Heart left ventricle (tissue), 16 donors: ENCODE data around the gene RPS6KA5. TPM values are rescaled to one million over a fixed set of nuclear protein-coding genes. Genes with fewer than 3 reads are reported as not detected.

ENCODE experiments used
- ATAC-seq, 4 donors: fragments of 200-7000 bp; cut with Tn5 transposase; one replicate each; pipeline ENCODE4 v1.9.1; 2020 to 2022; ENCODE audit warnings: moderate library complexity in 4 of 4, mild to moderate bottlenecking in 3 of 4, moderate number of reproducible peaks in 1 of 4
- DNase-seq, 5 donors: peaks; one replicate each; pipeline ENCODE4 v3.0.0-alpha.2; 2020
- H3K27ac ChIP-seq, 12 donors: fragments of 200-600 bp; sonication (generic) in 4 of 12; one replicate each; pipeline versions ENCODE4 v1.5.0 to v1.8.0; 2016 to 2022; ENCODE audit warnings: mild to moderate bottlenecking in 2 of 12
- H3K27me3 ChIP-seq, 9 donors: fragments of 200-600 bp; sonication (generic) in 2 of 9; one replicate each; pipeline versions ENCODE4 v1.5.1 to v1.8.0; 2016 to 2022; ENCODE audit warnings: mild to moderate bottlenecking in 3 of 9
- H3K36me3 ChIP-seq, 9 donors: fragments of 200-600 bp; sonication (generic) in 2 of 9; one replicate each; pipeline versions ENCODE4 v1.5.0 to v1.8.0; 2018 to 2022; ENCODE audit warnings: mild to moderate bottlenecking in 2 of 9
- H3K4me1 ChIP-seq, 12 donors: fragments of 200-600 bp; sonication (generic) in 4 of 12; one replicate each; pipeline versions ENCODE4 v1.5.0 to v1.8.0; 2016 to 2022; ENCODE audit warnings: mild to moderate bottlenecking in 3 of 12
- H3K4me3 ChIP-seq, 12 donors: fragments of 200-600 bp; sonication (generic) in 4 of 12; one replicate each; pipeline versions ENCODE4 v1.5.0 to v1.8.0; 2017 to 2022; ENCODE audit warnings: mild to moderate bottlenecking in 9 of 12, moderate library complexity in 4 of 12
- H3K9me3 ChIP-seq, 12 donors: fragments of 200-600 bp; sonication (generic) in 4 of 12; one replicate each; pipeline versions ENCODE4 v1.5.0 to v1.8.0; 2016 to 2022; ENCODE audit warnings: mild to moderate bottlenecking in 1 of 12
- POLR2A ChIP-seq, 2 donors: fragments of 450-650 bp; IDR thresholded peaks; one replicate each; pipeline ENCODE4 v1.6.1; 2017; ENCODE audit warnings: antibody characterized with exemption in 2 of 2, mild to moderate bottlenecking in 2 of 2, moderate library complexity in 2 of 2
- WGBS, 4 donors: extraction: QIAGEN DNeasy Blood & Tissue Kit in 2 of 4; methylation state at CpG; one replicate each; pipeline versions ENCODE4 v1.1.5 to v1.1.7; 2013 to 2018; 5-methylcytosine and 5-hydroxymethylcytosine counted together
- intact Hi-C, 10 donors: fragments of 100-400 bp; cut with DNase I; formaldehyde crosslinking; loops; one replicate each; pipeline versions ENCODE4 v1.11.1 to v1.14.2; 2022
- polyA plus RNA-seq, 2 donors: library from polyadenylated mRNA; stranded (reverse); fragments of 200-250 nt; gene quantifications; one replicate each; pipeline ENCODE4 v1.2.3, GENCODE V29; 2013
- total RNA-seq, 9 donors: library from RNA; depleted of rRNA in 2 of 9; stranded (reverse); fragments of >200 nt in 2 of 9; fragmentation: NEBNext Ultra II Directional in 3 of 9; extraction: Animal tissue kit (Norgen Biotek cat#: 25700) in 3 of 9; gene quantifications; one replicate each; pipeline versions ENCODE4 v1.1.0 to v1.2.4, GENCODE V29; 2016 to 2023
- TF ChIP-seq, protein P1 (sequence below), 12 donors: fragments of 200-600 bp; sonication (generic) in 4 of 12; IDR thresholded peaks; one replicate each; pipeline versions ENCODE4 v1.5.0 to v1.8.0; 2018 to 2022; ENCODE audit warnings: antibody characterized with exemption in 12 of 12, mild to moderate bottlenecking in 5 of 12
- donor health status: ischemic (EF 13 %, LVEDD 7.1; RV severe dilation, severe dysfunction).
- donor health status: healthy with polysubstance abuse.
- donor health status: DM: no; HTN: yes; CAD: no.
- donor health status: DM: no; HTN: no; CAD: no.
- donor health status: ischemic (EF 25% LVEDD 6.9; RV normal size, moderate dysfunction).
- donor health status: ischemic (EF 25% LVEDD 5.7; RV mildly dilated, moderate dysfunction).
- donor health status: healthy.
- donor health status: DM: yes; HTN: yes; CAD: no.
- donor health status: ischemic (EF 35%, LVEDD 5.7; RV mildly dilated, moderate dysfunction).
- donor health status: nonischemic (EF 11% LVEDD 7.7; RV severe dilation, severe dysfunction).
- donor health status: DM: yes; HTN: yes; CAD: no.
- donor health status: PGD.
- donor health status: ischemic (EF 29% LVEDD 5.4; RV normal size, mild dysfunction).
- donor health status: nonischemic (EF 23%, LVEDD 6.1; RV moderate dilation, normal function).

RPS6KA5 gene
- total and polyA plus RNA-seq, 11 donors: 0.72 to 13.3 (median 8.5) TPM

DNA sequence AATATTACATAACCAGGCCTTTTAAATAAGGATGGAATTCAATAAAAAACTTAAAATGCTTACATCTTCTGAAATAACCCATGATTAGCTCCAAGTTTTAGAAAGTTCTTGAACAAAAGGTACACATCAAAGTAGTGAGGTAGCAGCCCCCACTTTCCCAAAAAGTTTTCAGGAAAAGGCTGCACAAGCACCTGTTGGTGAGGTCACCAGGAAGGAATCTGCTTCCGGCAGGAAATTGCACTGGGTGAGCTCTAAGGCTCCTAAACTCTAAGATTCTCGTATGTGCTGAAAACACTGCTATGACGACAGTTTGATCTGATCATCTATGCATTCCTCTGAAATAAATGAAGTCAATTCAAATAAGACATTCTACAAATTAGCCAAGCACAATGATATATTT, 210.0 kb downstream of the RPS6KA5 start:
- no peaks in the 10 kb centered on the region for H3K36me3 ChIP-seq
- DNase-seq (no peak), ATAC-seq (peak in 3 of 4 donors; percentile 31 to 92 (median 74))
- peak overlapping the region in 9 of 12 donors; percentile 7 to 58 (median 18) for H3K27ac ChIP-seq
- no peak overlapping the region for H3K4me3 ChIP-seq
- H3K9me3 ChIP-seq: no peaks in the 10 kb centered on the region
- TF ChIP-seq, protein P1, sequence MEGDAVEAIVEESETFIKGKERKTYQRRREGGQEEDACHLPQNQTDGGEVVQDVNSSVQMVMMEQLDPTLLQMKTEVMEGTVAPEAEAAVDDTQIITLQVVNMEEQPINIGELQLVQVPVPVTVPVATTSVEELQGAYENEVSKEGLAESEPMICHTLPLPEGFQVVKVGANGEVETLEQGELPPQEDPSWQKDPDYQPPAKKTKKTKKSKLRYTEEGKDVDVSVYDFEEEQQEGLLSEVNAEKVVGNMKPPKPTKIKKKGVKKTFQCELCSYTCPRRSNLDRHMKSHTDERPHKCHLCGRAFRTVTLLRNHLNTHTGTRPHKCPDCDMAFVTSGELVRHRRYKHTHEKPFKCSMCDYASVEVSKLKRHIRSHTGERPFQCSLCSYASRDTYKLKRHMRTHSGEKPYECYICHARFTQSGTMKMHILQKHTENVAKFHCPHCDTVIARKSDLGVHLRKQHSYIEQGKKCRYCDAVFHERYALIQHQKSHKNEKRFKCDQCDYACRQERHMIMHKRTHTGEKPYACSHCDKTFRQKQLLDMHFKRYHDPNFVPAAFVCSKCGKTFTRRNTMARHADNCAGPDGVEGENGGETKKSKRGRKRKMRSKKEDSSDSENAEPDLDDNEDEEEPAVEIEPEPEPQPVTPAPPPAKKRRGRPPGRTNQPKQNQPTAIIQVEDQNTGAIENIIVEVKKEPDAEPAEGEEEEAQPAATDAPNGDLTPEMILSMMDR (IDR thresholded peaks at IDR 0.05): no peak
- no peak for TF ChIP-seq POLR2A (IDR thresholded peaks at IDR 0.05)
- intact Hi-C loops: no loop called here
- 32 to 52% (median 42%) methylated on average over 3 of the region's 3 CpGs for WGBS, 4 donors
- H3K27me3 ChIP-seq: no peaks in the 10 kb centered on the region
- peaks cover 0 to 25% (median 14%) of the 10 kb centered on the region in 12 donors for H3K4me1 ChIP-seq

DNA sequence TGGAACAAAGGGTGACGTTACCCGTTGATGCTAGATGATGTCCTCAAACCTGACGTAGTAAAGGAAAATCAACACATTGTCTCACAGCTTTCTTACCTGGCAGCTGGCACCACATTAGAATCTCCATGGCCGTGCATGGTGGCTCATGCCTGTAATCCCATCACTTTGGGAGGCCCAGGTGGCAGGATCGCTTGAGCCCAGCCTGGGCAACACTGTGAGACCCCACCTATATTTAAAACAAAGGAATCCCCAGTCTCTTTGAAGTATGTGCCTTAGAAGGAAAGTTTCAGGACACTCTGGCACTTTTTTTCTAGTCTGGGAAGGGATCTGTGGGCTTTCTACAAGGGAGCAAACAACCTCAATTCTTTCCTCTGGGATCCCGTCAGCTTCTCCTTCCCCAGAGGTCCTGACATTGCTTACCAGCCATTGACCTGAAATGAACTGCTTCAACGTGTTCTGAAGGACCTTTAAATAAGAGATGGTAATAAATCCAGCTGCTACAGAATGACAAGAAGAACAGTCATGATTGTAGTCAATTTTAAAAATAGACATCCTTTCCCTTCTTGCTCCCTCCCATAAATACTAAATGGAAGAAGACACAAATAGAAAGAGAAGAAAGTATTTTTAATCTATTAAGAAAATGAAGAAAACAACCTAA, 210.5 kb downstream of the RPS6KA5 start:
- ATAC-seq: peak in 2 of 4 donors; percentile 37 to 56
- intact Hi-C loops: no loop called here
- Histone ChIP-seq H3K9me3 (no peaks in the 10 kb centered on the region), H3K27ac (peak overlapping the region in 9 of 12 donors; percentile 7 to 58 (median 18)), H3K4me1 (peaks cover 0 to 25% (median 14%) of the 10 kb centered on the region in 12 donors), H3K27me3 (no peaks in the 10 kb centered on the region), H3K36me3 (no peaks in the 10 kb centered on the region), H3K4me3 (no peak overlapping the region)
- TF ChIP-seq, protein P1 (IDR thresholded peaks at IDR 0.05): no peak
- TF ChIP-seq POLR2A (IDR thresholded peaks at IDR 0.05): no peak
- WGBS, 4 donors: 76 to 78% (median 77%) methylated on average over 7 of the region's 7 CpGs
- DNase-seq: no peak

DNA sequence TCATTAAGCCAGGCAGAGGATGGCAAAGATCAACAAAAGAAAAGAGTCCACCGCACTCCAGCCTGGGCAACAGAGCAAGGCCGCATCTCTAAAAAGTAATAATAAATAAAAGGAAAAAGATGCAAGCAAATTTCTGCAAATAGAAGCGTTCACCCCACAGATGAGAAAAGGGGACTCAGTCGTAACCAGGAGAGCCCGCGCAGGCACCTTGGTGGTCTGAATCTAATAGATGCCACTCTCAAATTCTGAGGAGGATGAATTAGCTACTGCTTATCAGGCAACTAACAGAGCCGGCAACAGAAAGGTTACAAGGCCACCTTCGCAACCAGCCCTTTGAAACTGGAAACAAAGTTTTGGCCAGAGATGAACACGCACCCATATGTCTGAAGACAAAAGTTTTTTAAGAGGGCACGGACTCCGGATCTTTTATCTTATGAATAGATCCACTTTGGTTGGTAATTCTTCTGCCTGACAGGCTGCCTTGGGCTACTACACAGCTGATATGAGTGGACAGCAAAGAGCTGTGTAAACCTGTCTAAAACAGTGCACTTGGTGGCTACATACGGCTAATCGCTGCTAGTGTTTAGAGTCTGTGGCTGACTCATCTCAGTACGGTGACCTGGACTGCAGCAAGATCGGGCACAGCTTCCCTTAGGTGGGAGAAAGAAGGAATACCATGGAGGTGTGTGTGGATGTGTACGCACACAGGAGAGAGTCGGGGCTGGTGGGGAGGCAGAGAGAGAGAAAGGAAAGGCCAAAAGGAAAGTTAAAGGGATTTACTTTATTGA, 211.3 kb downstream of the RPS6KA5 start:
- DNase-seq (no peak), ATAC-seq (no peak)
- no peaks in the 10 kb centered on the region for H3K36me3 ChIP-seq
- no peaks in the 10 kb centered on the region for H3K27me3 ChIP-seq
- TF ChIP-seq POLR2A (IDR thresholded peaks at IDR 0.05): no peak
- TF ChIP-seq, protein P1 (IDR thresholded peaks at IDR 0.05): no peak
- no peaks in the 10 kb centered on the region for H3K9me3 ChIP-seq
- no peak overlapping the region for H3K4me3 ChIP-seq
- 94 to 97% (median 94%) methylated on average over 17 of the region's 17 CpGs for WGBS, 4 donors
- peaks cover 0 to 25% (median 14%) of the 10 kb centered on the region in 12 donors for H3K4me1 ChIP-seq
- intact Hi-C loops: no loop called here
- H3K27ac ChIP-seq: peak overlapping the region in 3 of 12 donors; percentile 39 to 58 (median 51)

DNA sequence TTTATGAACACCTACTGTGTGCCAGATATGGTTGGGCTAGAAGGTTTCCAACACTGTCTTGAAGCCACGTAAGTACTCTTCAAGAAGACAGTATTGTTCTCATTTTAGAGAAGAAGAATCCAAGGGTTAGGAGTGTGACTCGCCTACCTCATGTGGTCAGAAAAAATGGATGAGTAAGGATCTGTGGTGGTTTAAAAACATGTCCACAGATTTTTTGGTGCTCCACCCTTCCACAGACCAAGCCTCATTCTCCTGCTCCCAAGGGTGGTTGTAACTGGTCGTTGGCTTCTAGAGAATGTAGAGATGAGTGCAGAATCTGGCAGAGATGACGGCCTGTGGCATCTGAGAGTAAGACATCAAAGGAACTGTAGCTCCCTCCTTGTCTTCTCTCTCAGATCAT, 213.9 kb downstream of the RPS6KA5 start:
- Histone ChIP-seq H3K9me3 (no peaks in the 10 kb centered on the region), H3K4me1 (peaks cover 0 to 22% (median 14%) of the 10 kb centered on the region in 12 donors), H3K27ac (no peak overlapping the region), H3K36me3 (no peaks in the 10 kb centered on the region), H3K27me3 (no peaks in the 10 kb centered on the region), H3K4me3 (no peak overlapping the region)
- TF ChIP-seq, protein P1 (IDR thresholded peaks at IDR 0.05): no peak
- TF ChIP-seq POLR2A (IDR thresholded peaks at IDR 0.05): no peak
- intact Hi-C loops: no loop called here
- WGBS, 4 donors: 92 to 96% (median 95%) methylated on average over 4 of the region's 4 CpGs
- no peak for DNase-seq
- ATAC-seq: no peak
